OCI-LY3 (cell line): ENCODE measurements around the gene TCIRG1.
A peak's percentile ranks its signal among the peaks of the same experiment; 100 is the strongest.

ENCODE experiments used
- H2AFZ ChIP-seq: fragments of 200-600, 300-600 bp; shearing (Covaris generic); 2 replicates; pipeline ENCODE4 v1.6.0; 2014; ENCODE audit warnings: antibody characterized with exemption, low read depth, low read length
- H3K27ac ChIP-seq: fragments of 200-600, 300-600 bp; sonication (generic); 2 replicates; pipeline ENCODE4 v1.5.1; 2014; ENCODE audit warnings: mild to moderate bottlenecking, low read length, moderate library complexity, mixed read lengths
- H3K27me3 ChIP-seq: fragments of 200-600, 300-600 bp; sonication (generic); 2 replicates; pipeline ENCODE4 v1.6.1; 2014; ENCODE audit warnings: low read depth, low read length, mixed read lengths
- H3K36me3 ChIP-seq: fragments of 200-600, 300-600 bp; sonication (generic); replicated peaks from 2 replicates; pipeline ENCODE3; 2014; ENCODE audit warnings: low read depth, low read length, mixed read lengths
- H3K4me1 ChIP-seq: fragments of 300-600, 200-600 bp; sonication (generic); 2 replicates; pipeline ENCODE4 v1.6.1; 2014; ENCODE audit warnings: low read length, mixed read lengths
- H3K4me2 ChIP-seq: fragments of 200-600, 300-600 bp; sonication (generic); 2 replicates; pipeline ENCODE4 v1.6.1; 2014; ENCODE audit warnings: low read length, mixed read lengths
- H3K4me3 ChIP-seq: fragments of 300-600, 200-600 bp; sonication (generic); 2 replicates; pipeline ENCODE4 v1.5.1; 2014; ENCODE audit warnings: antibody characterized with exemption, mild to moderate bottlenecking, low read length, moderate library complexity
- H3K79me2 ChIP-seq: fragments of 300-600, 200-600 bp; shearing (Covaris generic); 2 replicates; pipeline ENCODE4 v1.6.1; 2014; ENCODE audit warnings: mild to moderate bottlenecking, low read length, mixed read lengths
- H3K9ac ChIP-seq: fragments of 300-600, 200-600 bp; shearing (Covaris generic); 2 replicates; pipeline ENCODE4 v1.6.0; 2014; ENCODE audit warnings: mild to moderate bottlenecking, low read length, moderate library complexity
- H3K9me3 ChIP-seq: fragments of 200-600, 300-600 bp; shearing (Covaris generic); 2 replicates; pipeline ENCODE4 v1.6.1; 2014; ENCODE audit warnings: low read length, mixed read lengths; ENCODE audit not compliant: insufficient read depth
- H4K20me1 ChIP-seq: fragments of 200-600, 300-600 bp; sonication (generic); 2 replicates; pipeline ENCODE4 v1.6.1; 2016; ENCODE audit warnings: low read length, mixed read lengths; ENCODE audit not compliant: insufficient read depth
- CTCF ChIP-seq: fragments of 200-600, 300-600 bp; sonication (generic); IDR thresholded peaks from 2 replicates; pipeline ENCODE4 v1.5.1; 2014; ENCODE audit warnings: antibody characterized with exemption, low read length, low read depth
- EZH2phosphoT487 ChIP-seq: fragments of 200-600 bp; shearing (Covaris generic); IDR thresholded peaks from 2 replicates; pipeline ENCODE4 v1.6.1; 2018; ENCODE audit warnings: antibody characterized with exemption, mixed run types, low read depth

Gene TCIRG1

GRCh38 chr11:68017980-68018729 lies 20.7 kb upstream of the TCIRG1 start:
- Histone ChIP-seq H3K27me3 (no peaks in the 10 kb centered on the region), H3K36me3 (no peaks in the 10 kb centered on the region), H3K9me3 (no peaks in the 10 kb centered on the region), H3K27ac (no peak overlapping the region), H3K4me2 (no peak overlapping the region), H3K9ac (no peak overlapping the region), H3K4me1 (peaks cover 15% of the 10 kb centered on the region), H2AFZ (no peak overlapping the region), H3K4me3 (no peak overlapping the region), H3K79me2 (no peaks in the 10 kb centered on the region), H4K20me1 (no peaks in the 10 kb centered on the region)
- TF ChIP-seq EZH2phosphoT487 (no peak), CTCF (no peak)

GRCh38 chr11:68018730-68019190 lies 20.1 kb upstream of the TCIRG1 start:
- Histone ChIP-seq H3K4me2 (no peak overlapping the region), H3K27ac (no peak overlapping the region), H3K4me1 (peaks cover 15% of the 10 kb centered on the region), H2AFZ (no peak overlapping the region), H3K79me2 (no peaks in the 10 kb centered on the region), H3K27me3 (no peaks in the 10 kb centered on the region), H3K4me3 (no peak overlapping the region), H4K20me1 (no peaks in the 10 kb centered on the region), H3K36me3 (no peaks in the 10 kb centered on the region), H3K9ac (no peak overlapping the region), H3K9me3 (no peaks in the 10 kb centered on the region)
- TF ChIP-seq CTCF = no peak
- no peak for TF ChIP-seq EZH2phosphoT487

GRCh38 chr11:68019486-68019885 lies 19.3 kb upstream of the TCIRG1 start:
- Histone ChIP-seq H3K27me3 (no peaks in the 10 kb centered on the region), H2AFZ (no peak overlapping the region), H4K20me1 (no peaks in the 10 kb centered on the region), H3K4me2 (no peak overlapping the region), H3K79me2 (no peaks in the 10 kb centered on the region), H3K9ac (no peak overlapping the region), H3K4me3 (no peak overlapping the region), H3K4me1 (peaks cover 15% of the 10 kb centered on the region), H3K27ac (no peak overlapping the region), H3K9me3 (no peaks in the 10 kb centered on the region), H3K36me3 (peaks cover under 1% of the 10 kb centered on the region)
- TF ChIP-seq CTCF = no peak
- TF ChIP-seq EZH2phosphoT487 = no peak

- Histone ChIP-seq H3K4me1 (peaks cover 15% of the 10 kb centered on the region), H3K27me3 (no peaks in the 10 kb centered on the region), H3K36me3 (peaks cover 5% of the 10 kb centered on the region), H3K9me3 (no peaks in the 10 kb centered on the region), H3K4me2 (peak overlapping the region; percentile 44), H3K79me2 (no peaks in the 10 kb centered on the region), H2AFZ (peak overlapping the region; percentile 43; the same call in 1 of the 2 replicates), H3K9ac (no peak overlapping the region), H3K4me3 (no peak overlapping the region), H4K20me1 (no peaks in the 10 kb centered on the region), H3K27ac (no peak overlapping the region)
- TF ChIP-seq EZH2phosphoT487 = no peak
- TF ChIP-seq CTCF = peak; percentile 39
Observed at GRCh38 chr11:68020575-68020974, 18.2 kb upstream of the TCIRG1 start.
